Measurements from ENCODE around the gene SLC38A8.

DNA sequence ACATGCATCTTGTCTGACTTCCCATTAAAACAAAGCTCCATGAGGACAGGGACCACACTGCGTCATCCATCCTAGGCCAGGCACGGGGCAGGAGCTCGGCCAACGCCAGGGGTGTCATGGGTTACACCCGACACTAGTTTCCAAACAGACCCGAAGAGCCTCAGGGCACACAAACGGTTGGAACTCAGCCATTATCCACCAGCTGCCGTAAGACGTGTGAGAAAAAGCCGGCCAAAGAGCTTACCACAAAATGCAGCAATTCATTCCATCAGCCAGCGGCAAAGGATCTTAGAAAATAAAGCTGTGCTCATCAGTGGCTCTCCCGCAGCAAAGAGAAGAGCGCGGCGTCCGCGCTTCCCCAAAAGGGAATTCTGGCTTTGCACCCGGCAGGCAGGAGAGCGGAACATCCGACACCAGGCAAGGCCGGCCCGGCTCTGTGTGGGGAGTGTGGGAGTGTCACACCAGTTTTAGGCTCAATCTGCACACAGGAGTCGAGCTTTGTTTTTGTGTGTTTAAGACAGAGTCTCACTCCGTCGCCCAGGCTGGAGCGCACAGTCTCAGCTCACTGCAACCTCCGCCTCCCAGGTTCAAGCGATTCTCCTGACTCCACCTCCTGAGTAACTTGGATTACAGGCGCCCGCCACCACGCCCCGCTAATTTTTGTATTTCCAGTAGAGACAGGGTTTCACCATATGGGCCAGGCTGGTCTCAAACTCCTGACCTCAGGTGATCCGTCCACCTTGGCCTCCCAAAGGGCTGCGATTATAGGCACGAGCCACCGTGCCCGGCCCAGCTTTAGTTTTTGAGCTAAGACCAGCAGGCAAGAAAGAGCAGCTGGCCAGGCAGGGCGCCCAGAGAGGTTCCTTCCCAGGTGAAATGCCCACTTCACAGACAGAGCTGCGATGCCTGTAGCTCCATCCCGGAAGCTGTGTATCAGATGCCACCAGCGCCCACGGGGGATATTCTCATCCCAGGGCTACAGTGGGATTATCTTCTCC lies 1.5 kb downstream of the SLC38A8 start:
- no peak for TF ChIP-seq CTCF (IDR thresholded peaks at IDR 0.05; ENCODE audit: poor library complexity, severe bottlenecking)
- TF ChIP-seq EZH2 (IDR thresholded peaks at IDR 0.05; ENCODE audit: borderline replicate concordance, insufficient read depth, low read length, poor library complexity, severe bottlenecking): no peak
- TF ChIP-seq, protein P1, sequence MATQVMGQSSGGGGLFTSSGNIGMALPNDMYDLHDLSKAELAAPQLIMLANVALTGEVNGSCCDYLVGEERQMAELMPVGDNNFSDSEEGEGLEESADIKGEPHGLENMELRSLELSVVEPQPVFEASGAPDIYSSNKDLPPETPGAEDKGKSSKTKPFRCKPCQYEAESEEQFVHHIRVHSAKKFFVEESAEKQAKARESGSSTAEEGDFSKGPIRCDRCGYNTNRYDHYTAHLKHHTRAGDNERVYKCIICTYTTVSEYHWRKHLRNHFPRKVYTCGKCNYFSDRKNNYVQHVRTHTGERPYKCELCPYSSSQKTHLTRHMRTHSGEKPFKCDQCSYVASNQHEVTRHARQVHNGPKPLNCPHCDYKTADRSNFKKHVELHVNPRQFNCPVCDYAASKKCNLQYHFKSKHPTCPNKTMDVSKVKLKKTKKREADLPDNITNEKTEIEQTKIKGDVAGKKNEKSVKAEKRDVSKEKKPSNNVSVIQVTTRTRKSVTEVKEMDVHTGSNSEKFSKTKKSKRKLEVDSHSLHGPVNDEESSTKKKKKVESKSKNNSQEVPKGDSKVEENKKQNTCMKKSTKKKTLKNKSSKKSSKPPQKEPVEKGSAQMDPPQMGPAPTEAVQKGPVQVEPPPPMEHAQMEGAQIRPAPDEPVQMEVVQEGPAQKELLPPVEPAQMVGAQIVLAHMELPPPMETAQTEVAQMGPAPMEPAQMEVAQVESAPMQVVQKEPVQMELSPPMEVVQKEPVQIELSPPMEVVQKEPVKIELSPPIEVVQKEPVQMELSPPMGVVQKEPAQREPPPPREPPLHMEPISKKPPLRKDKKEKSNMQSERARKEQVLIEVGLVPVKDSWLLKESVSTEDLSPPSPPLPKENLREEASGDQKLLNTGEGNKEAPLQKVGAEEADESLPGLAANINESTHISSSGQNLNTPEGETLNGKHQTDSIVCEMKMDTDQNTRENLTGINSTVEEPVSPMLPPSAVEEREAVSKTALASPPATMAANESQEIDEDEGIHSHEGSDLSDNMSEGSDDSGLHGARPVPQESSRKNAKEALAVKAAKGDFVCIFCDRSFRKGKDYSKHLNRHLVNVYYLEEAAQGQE (IDR thresholded peaks at IDR 0.05; ENCODE audit: borderline replicate concordance): no peak
- no peak for TF ChIP-seq TAF1 (IDR thresholded peaks at IDR 0.05; ENCODE audit: low read depth)
